CD4-positive, alpha-beta T cell treated with Interleukin-4 for 1 hour (primary cell): ENCODE measurements around the gene PLCD1.
"Not testable (repeated sequence)": the region's sequence is repeated elsewhere in the genome, so short reads cannot be mapped to it uniquely, and the experiment has no call there.

Source experiments
- DNase-seq, 2 donors: peaks; one replicate each; pipeline ENCODE4 v3.0.0-alpha.2; 2020 to 2022

The PLCD1 gene

GRCh38 chr3:38036286-38036685, 6.8 kb upstream of the PLCD1 start:
- DNase-seq, result no peak

GRCh38 chr3:38034335-38034734, 4.9 kb upstream of the PLCD1 start:
- DNase-seq, result not testable (repeated sequence)

GRCh38 chr3:38033586-38033985, 4.1 kb upstream of the PLCD1 start:
- not testable (repeated sequence) for DNase-seq

GRCh38 chr3:38032328-38032865, 3.0 kb upstream of the PLCD1 start:
- no peak for DNase-seq

GRCh38 chr3:38031022-38031994, 1.9 kb upstream of the PLCD1 start:
- peak; percentile 36 to 40 for DNase-seq

GRCh38 chr3:38030126-38031021, 932 bp upstream of the PLCD1 start:
- DNase-seq, result no peak

GRCh38 chr3:38028621-38029361, 651 bp downstream of the PLCD1 start:
- no peak for DNase-seq

- no peak for DNase-seq
Observed at GRCh38 chr3:38027466-38028465, 1.7 kb downstream of the PLCD1 start.

- DNase-seq, result no peak
Observed at GRCh38 chr3:38026856-38027255, 2.6 kb downstream of the PLCD1 start.

- no peak for DNase-seq
Observed at GRCh38 chr3:38022896-38023709, 6.3 kb downstream of the PLCD1 start.

- no peak for DNase-seq
Observed at GRCh38 chr3:38022301-38022700, 7.1 kb downstream of the PLCD1 start.

GRCh38 chr3:38021196-38021595, 8.2 kb downstream of the PLCD1 start:
- DNase-seq, result no peak

GRCh38 chr3:38020342-38020726, 9.1 kb downstream of the PLCD1 start:
- DNase-seq, result no peak

- no peak for DNase-seq
Observed at GRCh38 chr3:38019658-38020341, 9.6 kb downstream of the PLCD1 start.

GRCh38 chr3:38018296-38019266, 10.9 kb downstream of the PLCD1 start:
- DNase-seq, result no peak

GRCh38 chr3:38017445-38018295, 11.8 kb downstream of the PLCD1 start:
- no peak for DNase-seq

GRCh38 chr3:38016847-38017444, 12.5 kb downstream of the PLCD1 start:
- no peak for DNase-seq
